Common myeloid progenitor, CD34-positive (primary cell): ENCODE data around the gene RGS5.

Experiments
- CTCF ChIA-PET: fragments of 350-600 bp; sonication (Branson Sonifier 250); formaldehyde crosslinking; loops from one replicate; lab custom pipeline; 2021; ENCODE audit warnings: antibody characterized with exemption; lab: Charles Lee
- POLR2A ChIA-PET: fragments of 350-600 bp; sonication (Branson Sonifier 250); formaldehyde crosslinking; loops from one replicate; lab custom pipeline; 2021; ENCODE audit warnings: antibody characterized with exemption; lab: Charles Lee
- DNase-seq, 3 donors: peaks; one replicate each; pipeline versions ENCODE4 v3.0.0 to v3.0.0-alpha.2; 2013
- H3K27ac ChIP-seq, 2 experiments: 1 replicate in 1 of 2; 2 replicates in 1 of 2; pipeline ENCODE4 v1.7.0; 2013; ENCODE audit warnings: inconsistent platforms in 2 of 2, low read length in 2 of 2, mild to moderate bottlenecking in 2 of 2, low read depth in 1 of 2, moderate library complexity in 1 of 2; ENCODE audit not compliant: severe bottlenecking in 2 of 2, insufficient read depth in 1 of 2, poor library complexity in 1 of 2
- H3K27me3 ChIP-seq, 5 experiments: replicated peaks in 2 of 5; 1 replicate in 3 of 5; 2 replicates in 2 of 5; pipeline versions ENCODE4 v1.6.1 to v1.7.0; 2013; ENCODE audit warnings: low read length in 4 of 5, mild to moderate bottlenecking in 2 of 5, moderate library complexity in 2 of 5, inconsistent platforms in 1 of 5; ENCODE audit not compliant: insufficient read depth in 5 of 5, control insufficient read depth in 4 of 5
- H3K36me3 ChIP-seq, 4 experiments: 1 replicate in 2 of 4; 2 replicates in 2 of 4; pipeline versions ENCODE4 v1.6.1 to v1.7.0; 2013; ENCODE audit warnings: low read length in 3 of 4, control low read depth in 1 of 4, mild to moderate bottlenecking in 1 of 4; ENCODE audit not compliant: control insufficient read depth in 4 of 4, insufficient read depth in 4 of 4
- H3K4me1 ChIP-seq, 4 experiments: 1 replicate in 3 of 4; 2 replicates in 1 of 4; pipeline versions ENCODE4 v1.6.1 to v1.7.1; 2013; ENCODE audit warnings: low read length in 3 of 4, mild to moderate bottlenecking in 3 of 4, control low read depth in 1 of 4, inconsistent platforms in 1 of 4, moderate library complexity in 1 of 4; ENCODE audit not compliant: control insufficient read depth in 4 of 4, insufficient read depth in 4 of 4; ENCODE audit errors: control extremely low read depth in 1 of 4
- H3K4me3 ChIP-seq, 7 experiments: 1 replicate in 4 of 7; 2 replicates in 3 of 7; pipeline versions ENCODE4 v1.5.1 to v1.7.0; 2013; ENCODE audit warnings: mild to moderate bottlenecking in 7 of 7, low read length in 6 of 7, moderate library complexity in 6 of 7, inconsistent platforms in 2 of 7, low read depth in 2 of 7, control low read depth in 1 of 7; ENCODE audit not compliant: insufficient read depth in 4 of 7, control insufficient read depth in 1 of 7; ENCODE audit errors: extremely low read depth in 1 of 7
- H3K9me3 ChIP-seq, 5 experiments: 1 replicate in 4 of 5; 2 replicates in 1 of 5; pipeline versions ENCODE4 v1.6.1 to v1.7.1; 2013; ENCODE audit warnings: low read length in 4 of 5, mild to moderate bottlenecking in 2 of 5, inconsistent platforms in 1 of 5, low read depth in 1 of 5, moderate library complexity in 1 of 5; ENCODE audit not compliant: control insufficient read depth in 4 of 5, insufficient read depth in 2 of 5; ENCODE audit errors: control extremely low read depth in 1 of 5
- WGBS: methylation state at CpG from one replicate; pipeline ENCODE4 v1.1.5; 2013; ENCODE audit not compliant: insufficient coverage; 5-methylcytosine and 5-hydroxymethylcytosine counted together

Gene RGS5

DNA sequence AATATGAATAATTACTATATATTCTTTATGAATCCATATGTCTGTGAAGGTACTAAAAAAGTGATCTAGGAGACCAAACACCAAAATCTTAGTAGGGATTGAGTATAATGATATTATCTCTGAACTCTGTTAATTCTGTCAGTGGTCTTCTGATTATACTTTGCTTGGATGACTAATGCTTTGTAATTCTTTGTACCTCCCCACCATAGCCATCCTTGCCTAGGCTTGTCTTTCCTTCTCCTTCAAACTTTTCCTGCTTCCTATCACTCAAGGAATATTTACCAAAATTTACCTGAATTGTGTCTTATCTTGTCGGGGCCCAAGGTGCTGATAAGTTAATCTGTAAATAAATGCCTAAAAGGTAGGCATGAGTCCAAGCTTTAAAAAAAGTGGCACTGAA, 845 bp upstream of the RGS5 start:
- no CpG with 5 or more reads among the region's 1 CpG for WGBS

DNA sequence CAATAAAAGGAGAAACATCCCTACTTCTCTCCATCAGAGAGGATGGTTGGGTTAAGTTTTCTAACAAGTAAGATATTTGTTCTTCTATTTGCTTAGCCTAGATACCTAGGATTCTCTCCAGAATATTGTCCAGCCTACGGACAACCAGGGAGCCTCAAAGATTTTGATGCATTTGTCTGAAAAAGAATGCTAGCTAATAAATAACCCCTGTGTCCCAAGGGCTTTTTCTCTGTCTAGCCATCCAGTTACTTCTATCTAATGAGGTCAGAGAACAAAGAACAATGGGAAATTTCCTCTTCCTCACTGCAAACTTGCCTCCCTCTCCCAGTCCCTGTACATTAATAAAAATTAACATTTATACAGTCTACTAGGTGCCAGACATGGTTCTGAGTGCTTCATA, 810 bp downstream of the RGS5 start:
- CTCF ChIA-PET: no interaction called here
- DNase-seq: no peak
- no peak overlapping the region for H3K27ac ChIP-seq
- WGBS: 100% methylated on average over 1 of the region's 1 CpG
- no peaks in the 10 kb centered on the region for H3K9me3 ChIP-seq
- no peaks in the 10 kb centered on the region for H3K27me3 ChIP-seq
- no peaks in the 10 kb centered on the region for H3K36me3 ChIP-seq
- no peaks in the 10 kb centered on the region for H3K4me1 ChIP-seq
- no peak overlapping the region for H3K4me3 ChIP-seq
- POLR2A ChIA-PET: no interaction called here

More for the DNA sequence above, 845 bp upstream of the RGS5 start:
- ChIA-PET POLR2A (no interaction called here), CTCF (no interaction called here)
- Histone ChIP-seq H3K27ac (no peak overlapping the region), H3K36me3 (no peaks in the 10 kb centered on the region), H3K9me3 (no peaks in the 10 kb centered on the region), H3K4me1 (no peaks in the 10 kb centered on the region), H3K27me3 (no peaks in the 10 kb centered on the region), H3K4me3 (no peak overlapping the region)
- DNase-seq: no peak

DNA sequence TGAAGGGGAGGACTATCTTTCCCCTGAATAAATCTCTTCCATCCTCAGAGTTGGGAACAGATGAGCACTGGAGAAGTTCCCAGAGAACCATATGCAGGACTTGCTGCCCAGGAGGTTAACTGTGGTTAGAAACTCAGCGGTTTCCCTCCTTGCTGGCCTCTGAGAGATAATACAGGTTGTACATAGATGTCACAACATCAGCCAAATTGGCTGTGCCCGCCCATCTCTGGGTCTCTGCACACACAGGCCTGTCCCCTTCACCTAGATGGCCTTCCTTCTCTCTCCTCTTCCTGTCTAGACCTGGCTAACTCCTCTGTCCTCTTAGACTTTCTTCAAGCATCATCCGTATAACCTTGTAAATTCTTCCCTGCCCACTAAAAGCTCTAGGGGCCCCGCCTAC, 5.7 kb downstream of the RGS5 start:
- no peak for DNase-seq
- POLR2A ChIA-PET: no interaction called here
- H3K27me3 ChIP-seq: no peaks in the 10 kb centered on the region
- no peak overlapping the region for H3K4me3 ChIP-seq
- H3K9me3 ChIP-seq: peaks cover 0 to 1% (median 0%) of the 10 kb centered on the region in 5 experiments
- no peak overlapping the region for H3K27ac ChIP-seq
- CTCF ChIA-PET: interaction anchor here (1.4 kb wide), 1 partner anchor 22 kb away, joined by 3 read pairs; no protein-coding TSS in a partner anchor
- H3K36me3 ChIP-seq: no peaks in the 10 kb centered on the region
- 83% methylated on average over 2 of the region's 4 CpGs for WGBS
- peaks cover 0 to 3% (median 0%) of the 10 kb centered on the region in 4 experiments for H3K4me1 ChIP-seq

DNA sequence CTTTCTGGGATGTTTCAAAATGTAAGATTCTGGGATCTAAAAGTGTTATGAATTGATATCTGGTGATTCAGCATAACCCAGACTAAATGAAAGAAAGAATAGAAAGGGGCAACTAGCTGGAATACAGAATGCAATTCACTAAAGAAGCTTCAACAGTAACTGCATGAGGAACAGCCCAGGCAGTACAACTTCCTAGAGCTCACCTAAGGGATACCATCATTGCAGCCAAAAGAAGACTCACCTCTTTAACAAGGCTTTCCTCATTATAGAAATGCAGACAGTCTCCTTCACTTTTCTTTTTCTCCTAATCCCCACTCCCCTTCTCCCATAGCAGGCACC, 6.3 kb downstream of the RGS5 start:
- no peak for DNase-seq
- ChIA-PET POLR2A (no interaction called here), CTCF (no interaction called here)
- no peaks in the 10 kb centered on the region for H3K36me3 ChIP-seq
- H3K9me3 ChIP-seq: peaks cover 0 to 1% (median 0%) of the 10 kb centered on the region in 5 experiments
- no peaks in the 10 kb centered on the region for H3K27me3 ChIP-seq
- peaks cover 0 to 3% (median 0%) of the 10 kb centered on the region in 4 experiments for H3K4me1 ChIP-seq
- H3K4me3 ChIP-seq: no peak overlapping the region
- no peak overlapping the region for H3K27ac ChIP-seq

DNA sequence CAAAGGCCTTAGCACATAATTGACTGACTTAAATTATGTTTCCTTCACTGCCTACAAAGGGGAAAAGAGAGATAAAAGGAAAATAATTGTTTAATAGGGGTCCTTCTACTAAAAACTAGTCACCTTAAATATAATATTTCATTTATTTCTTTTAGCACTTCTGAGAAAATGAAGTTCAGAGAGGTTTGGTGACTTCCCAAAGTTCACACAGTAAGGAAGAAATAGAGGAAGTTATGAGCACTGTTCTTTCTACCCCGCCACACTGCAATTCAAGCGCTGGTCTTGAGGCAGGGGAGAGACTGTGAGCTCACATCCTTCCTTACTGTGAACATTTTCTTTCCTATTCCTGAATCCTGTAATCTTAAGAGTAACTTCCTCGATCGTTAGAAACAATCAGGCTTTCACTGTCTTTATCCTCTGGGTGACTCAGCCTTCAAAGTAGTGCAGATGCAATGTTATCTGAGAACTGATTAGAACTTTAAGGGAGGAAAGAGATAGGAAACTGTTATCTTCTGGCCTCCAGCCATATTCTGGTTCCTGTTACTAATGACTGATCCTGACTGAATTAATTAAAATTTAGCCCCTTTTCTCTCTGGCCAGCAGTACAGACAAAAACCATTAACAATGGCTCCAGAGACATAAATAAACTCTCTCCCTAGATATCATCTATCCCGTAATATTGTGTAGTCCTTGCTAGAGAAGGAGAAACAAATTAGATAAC, 6.8 kb downstream of the RGS5 start:
- ChIA-PET POLR2A (no interaction called here), CTCF (no interaction called here)
- Histone ChIP-seq H3K4me3 (no peak overlapping the region), H3K27me3 (no peaks in the 10 kb centered on the region), H3K36me3 (no peaks in the 10 kb centered on the region), H3K9me3 (peaks cover 0 to 1% (median 0%) of the 10 kb centered on the region in 5 experiments), H3K27ac (no peak overlapping the region), H3K4me1 (peaks cover 0 to 3% (median 0%) of the 10 kb centered on the region in 4 experiments)
- 27% methylated on average over 2 of the region's 5 CpGs for WGBS
- peak; percentile 8 to 22 (median 14) for DNase-seq

DNA sequence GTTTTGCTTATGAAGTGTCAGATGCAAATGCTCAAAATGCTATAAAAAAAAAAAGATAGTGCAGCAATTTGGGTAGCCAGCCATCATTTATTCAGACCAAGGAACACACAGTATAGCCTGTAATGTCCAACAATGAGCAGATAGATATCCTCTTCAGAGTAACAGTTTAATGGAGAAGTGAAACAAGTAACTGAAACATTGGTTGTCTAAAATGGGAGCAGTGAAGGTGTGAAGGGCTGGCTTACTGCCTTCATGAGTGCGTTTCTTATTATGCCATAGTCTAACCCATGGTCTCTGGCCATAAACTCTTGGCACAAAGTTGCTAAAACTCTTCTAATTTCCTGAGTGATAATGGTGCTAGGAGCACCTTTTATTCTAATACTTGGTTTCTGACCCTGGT, 11.4 kb downstream of the RGS5 start:
- Histone ChIP-seq H3K4me1 (peaks cover 0 to 3% (median 0%) of the 10 kb centered on the region in 4 experiments), H3K27ac (no peak overlapping the region), H3K27me3 (no peaks in the 10 kb centered on the region), H3K4me3 (no peak overlapping the region), H3K9me3 (peaks cover 0 to 1% (median 0%) of the 10 kb centered on the region in 5 experiments), H3K36me3 (no peaks in the 10 kb centered on the region)
- WGBS: no CpG with 5 or more reads among the region's 1 CpG
- no peak for DNase-seq
- CTCF ChIA-PET: no interaction called here
- POLR2A ChIA-PET: no interaction called here

DNA sequence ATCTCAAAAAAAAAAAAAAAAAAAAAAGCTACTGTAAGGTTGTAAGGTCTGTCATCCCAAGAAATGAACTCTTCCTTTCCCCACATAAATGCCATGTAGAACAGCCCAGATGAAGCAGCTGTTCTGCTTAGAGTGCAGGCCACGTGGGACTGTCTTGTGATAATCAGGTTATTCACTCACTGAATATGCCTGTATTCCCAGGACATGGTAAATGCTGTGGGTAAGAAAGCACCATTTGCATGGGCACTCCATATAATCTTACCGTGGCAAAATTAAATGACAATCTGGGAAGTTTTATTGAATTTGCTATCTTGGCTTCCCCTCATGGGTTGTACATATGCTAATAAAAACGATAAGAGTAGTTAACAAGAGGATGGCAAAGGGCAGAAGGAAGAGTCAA, 13.8 kb downstream of the RGS5 start:
- H3K27me3 ChIP-seq: no peaks in the 10 kb centered on the region
- H3K4me3 ChIP-seq: no peak overlapping the region
- no peak overlapping the region for H3K27ac ChIP-seq
- CTCF ChIA-PET: no interaction called here
- POLR2A ChIA-PET: no interaction called here
- no peaks in the 10 kb centered on the region for H3K4me1 ChIP-seq
- no peaks in the 10 kb centered on the region for H3K36me3 ChIP-seq
- peaks cover 0 to 1% (median 0%) of the 10 kb centered on the region in 5 experiments for H3K9me3 ChIP-seq
- 100% methylated on average over 2 of the region's 3 CpGs for WGBS
- DNase-seq: no peak
